ENCODE measurements around the gene TMEM30B.

GRCh38 chr14:61288720-61289119 is 7.6 kb upstream of the TMEM30B start:
- TF ChIP-seq CTCF (IDR thresholded peaks at IDR 0.05) (no peak), POLR2A (IDR thresholded peaks at IDR 0.05) (no peak), EP300 (IDR thresholded peaks at IDR 0.05) (no peak)
